Osteocyte (in vitro differentiated cells): Measurements from ENCODE around the gene BCO1. TPM values are rescaled to one million over a fixed set of nuclear protein-coding genes. Genes with fewer than 3 reads are reported as not detected.
A peak's percentile ranks its signal among the peaks of the same experiment; 100 is the strongest.

Experiments
- DNase-seq: peaks from one replicate; pipeline ENCODE4 v3.0.0; 2021; ENCODE audit warnings: mixed read lengths; ENCODE audit not compliant: unreplicated experiment; ENCODE audit errors: extremely low spot score
- H3K27ac Mint-ChIP-seq: one replicate; pipeline ENCODE4 v1.8.0; 2021; ENCODE audit warnings: mild to moderate bottlenecking, mixed read lengths; ENCODE audit not compliant: unreplicated experiment
- H3K27me3 Mint-ChIP-seq: one replicate; pipeline ENCODE4 v1.8.0; 2021; ENCODE audit warnings: mixed read lengths; ENCODE audit not compliant: unreplicated experiment
- H3K36me3 Mint-ChIP-seq: one replicate; pipeline ENCODE4 v1.8.0; 2021; ENCODE audit warnings: mixed read lengths; ENCODE audit not compliant: unreplicated experiment
- H3K4me1 Mint-ChIP-seq: one replicate; pipeline ENCODE4 v1.8.0; 2021; ENCODE audit warnings: mixed read lengths; ENCODE audit not compliant: unreplicated experiment
- H3K4me3 Mint-ChIP-seq: one replicate; pipeline ENCODE4 v1.8.0; 2021; ENCODE audit warnings: mild to moderate bottlenecking, moderate library complexity, mixed read lengths; ENCODE audit not compliant: unreplicated experiment
- H3K9me3 Mint-ChIP-seq: one replicate; pipeline ENCODE4 v1.8.0; 2021; ENCODE audit warnings: mixed read lengths; ENCODE audit not compliant: unreplicated experiment
- CTCF ChIP-seq: fragments of 200-600 bp; sonication (generic); IDR thresholded peaks from 2 replicates; pipeline ENCODE4 v1.5.0; 2021; ENCODE audit warnings: antibody characterized with exemption, mild to moderate bottlenecking, moderate library complexity
- total RNA-seq: library from RNA; stranded (reverse); gene quantifications from 2 replicates; pipeline ENCODE4 v1.2.1, GENCODE V29; 2021

BCO1 gene
- total RNA-seq, 1 donor from 2014 or later: not detected

GRCh38 chr16:81319221-81319912 lies 80.9 kb downstream of the BCO1 start:
- Mint-ChIP-seq H3K36me3 (no peaks in the 10 kb centered on the region), H3K9me3 (no peaks in the 10 kb centered on the region), H3K4me1 (peaks cover 42% of the 10 kb centered on the region), H3K27me3 (no peaks in the 10 kb centered on the region), H3K4me3 (no peak overlapping the region), H3K27ac (peak overlapping the region; percentile 29)
- DNase-seq: no peak
- TF ChIP-seq CTCF: no peak

- Mint-ChIP-seq H3K4me1 (peaks cover 35% of the 10 kb centered on the region), H3K27me3 (no peaks in the 10 kb centered on the region), H3K36me3 (no peaks in the 10 kb centered on the region), H3K4me3 (no peak overlapping the region), H3K9me3 (no peaks in the 10 kb centered on the region), H3K27ac (peak overlapping the region; percentile 3)
- DNase-seq: no peak
- TF ChIP-seq CTCF: no peak
Observed at GRCh38 chr16:81321039-81321438, 82.5 kb downstream of the BCO1 start.

GRCh38 chr16:81321536-81321935 lies 83.0 kb downstream of the BCO1 start:
- no peaks in the 10 kb centered on the region for H3K27me3 Mint-ChIP-seq
- H3K27ac Mint-ChIP-seq: no peak overlapping the region
- peaks cover 32% of the 10 kb centered on the region for H3K4me1 Mint-ChIP-seq
- no peak for TF ChIP-seq CTCF
- no peaks in the 10 kb centered on the region for H3K9me3 Mint-ChIP-seq
- no peak overlapping the region for H3K4me3 Mint-ChIP-seq
- H3K36me3 Mint-ChIP-seq: no peaks in the 10 kb centered on the region
- DNase-seq: no peak

GRCh38 chr16:81324808-81325207 lies 86.3 kb downstream of the BCO1 start:
- no peak for TF ChIP-seq CTCF
- H3K4me1 Mint-ChIP-seq: peaks cover 23% of the 10 kb centered on the region
- no peak overlapping the region for H3K4me3 Mint-ChIP-seq
- H3K27me3 Mint-ChIP-seq: no peaks in the 10 kb centered on the region
- no peak for DNase-seq
- no peak overlapping the region for H3K27ac Mint-ChIP-seq
- no peaks in the 10 kb centered on the region for H3K36me3 Mint-ChIP-seq
- H3K9me3 Mint-ChIP-seq: no peaks in the 10 kb centered on the region

GRCh38 chr16:81327011-81327410 lies 88.5 kb downstream of the BCO1 start:
- Mint-ChIP-seq H3K27ac (no peak overlapping the region), H3K27me3 (no peaks in the 10 kb centered on the region), H3K4me3 (no peak overlapping the region), H3K4me1 (peaks cover 18% of the 10 kb centered on the region), H3K36me3 (no peaks in the 10 kb centered on the region), H3K9me3 (no peaks in the 10 kb centered on the region)
- TF ChIP-seq CTCF: no peak
- no peak for DNase-seq
